ENCODE measurements around the gene LYPLA2. TPM values are rescaled to one million over a fixed set of nuclear protein-coding genes. Genes with fewer than 3 reads are reported as not detected.

Gene LYPLA2
- total and polyA plus RNA-seq, 2 of the 4 experiments (the other 2 are of a cell fraction), result 44.3 to 78.6 TPM

GRCh38 chr1:23795676-23796465 is 4.9 kb downstream of the LYPLA2 start:
- Histone ChIP-seq H3K4me2 (ENCODE audit: low read depth, low read length) (no peak overlapping the region), H3K4me3 (ENCODE audit: insufficient read depth, low read depth, low read length) (no peak overlapping the region), H2BK20ac (ENCODE audit: low read depth, low read length) (no peak overlapping the region), H4K91ac (ENCODE audit: insufficient read depth, low read depth, low read length) (no peak overlapping the region), H3K14ac (replicated peaks; ENCODE audit: low read depth, low read length) (no peak overlapping the region), H3K9me3 (ENCODE audit: control insufficient read depth, insufficient read depth, low read length) (no peaks in the 10 kb centered on the region), H3K18ac (ENCODE audit: low read depth, low read length) (no peak overlapping the region), H2BK15ac (ENCODE audit: low read depth, low read length) (no peak overlapping the region), H4K20me1 (ENCODE audit: insufficient read depth, low read length) (peaks cover 10% of the 10 kb centered on the region; the same call in 1 of the 2 replicates), H3K79me1 (ENCODE audit: low read depth in 1 of 2, low read length in 2 of 2) (peaks cover 15 to 56% of the 10 kb centered on the region in 2 experiments), H2BK120ac (ENCODE audit: low read depth, low read length) (no peak overlapping the region), H2AK9ac (replicated peaks; ENCODE audit: low read depth, low read length, poor library complexity) (no peak overlapping the region), H4K8ac (ENCODE audit: low read depth in 2 of 2, low read length in 2 of 2) (no peak overlapping the region), H3K9ac (ENCODE audit: low read depth, low read length) (no peak overlapping the region), H4K5ac (ENCODE audit: low read depth, low read length) (no peak overlapping the region), H3K27me3 (ENCODE audit: control insufficient read depth, insufficient read depth, low read length) (no peaks in the 10 kb centered on the region), H2BK5ac (ENCODE audit: low read depth, low read length, poor library complexity, severe bottlenecking) (no peak overlapping the region), H3K27ac (ENCODE audit: insufficient read depth, low read length) (no peak overlapping the region), H2AK5ac (ENCODE audit: low read depth, low read length) (no peak overlapping the region), H3K23ac (ENCODE audit: low read depth, low read length) (no peak overlapping the region), H3K9me1 (ENCODE audit: insufficient read depth, low read length) (peaks cover 9% of the 10 kb centered on the region), H3K56ac (ENCODE audit: extremely low read depth, insufficient read depth, low read length) (no peak overlapping the region), H2AFZ (replicated peaks; ENCODE audit: low read length, poor library complexity) (no peak overlapping the region), H3K4me1 (ENCODE audit: control insufficient read depth, insufficient read depth, low read length) (peaks cover 12% of the 10 kb centered on the region), H3K4ac (ENCODE audit: low read depth, low read length) (no peak overlapping the region), H3K36me3 (ENCODE audit: control insufficient read depth, insufficient read depth, low read length) (peaks cover 28% of the 10 kb centered on the region)
- in situ Hi-C loops (cut with MboI; ENCODE audit: low sequenced_read_pairs), result no loop called here
- DNase-seq (no peak), ATAC-seq (ENCODE audit: low read depth) (no peak)
- 72% methylated on average over 3 of the region's 16 CpGs; no CpG with 5 or more reads in 1 of the 2 experiments for WGBS, 2 experiments (ENCODE audit: extremely low coverage in 2 of 2, insufficient read length in 1 of 2)
- ChIA-PET POLR2A (ENCODE audit: unreplicated experiment) (no interaction called here), CTCF (no interaction called here)
- TF ChIP-seq CEBPB (IDR thresholded peaks at IDR 0.05; ENCODE audit: low read depth, low read length) (no peak), SMC3 (IDR thresholded peaks at IDR 0.05; ENCODE audit: low read depth, low read length) (no peak), RFX5 (IDR thresholded peaks at IDR 0.05; ENCODE audit: low read depth, low read length) (no peak)
- dilution Hi-C loops (cut with HindIII; ENCODE audit: low sequenced_read_pairs, unreplicated experiment), result no loop called here
- intact Hi-C loops (cut with micrococcal nuclease), result no loop called here
- BruUV-seq (replicated peaks), result no TSS peak

All from IMR-90 (cell line).